H1 (cell line): ENCODE data around the gene CERS5. TPM values are rescaled to one million over a fixed set of nuclear protein-coding genes. Genes with fewer than 3 reads are reported as not detected.

Source experiments
- CTCF ChIA-PET: fragments of 300-600 bp; sonication (Branson Sonifier 250); formaldehyde crosslinking; loops from one replicate; lab custom pipeline; 2021; ENCODE audit not compliant: partially characterized antibody; lab: Charles Lee
- POLR2A ChIA-PET: fragments of 300-600 bp; sonication (Branson Sonifier 250); formaldehyde crosslinking; loops from one replicate; lab custom pipeline; 2021; ENCODE audit warnings: inconsistent platforms; ENCODE audit not compliant: partially characterized antibody; lab: Charles Lee
- DNase-seq, 2 experiments: peaks; one replicate each; pipeline versions ENCODE4 v3.0.0 to v3.0.0-alpha.2; 2010 to 2022; ENCODE audit warnings: low spot score in 2 of 2, low read depth in 1 of 2, mixed read lengths in 1 of 2
- FAIRE-seq: peaks from 2 replicates; lab custom pipeline; 2011; peaks lifted over from hg19 to GRCh38; lab: Jason Lieb, UNC
- H2AFZ ChIP-seq: 2 replicates; pipeline ENCODE4 v1.8.1; 2012; ENCODE audit warnings: low read length, inconsistent platforms
- H2AK5ac ChIP-seq: 2 replicates; pipeline ENCODE4 v1.6.1; 2013; ENCODE audit warnings: low read depth, low read length
- H2BK120ac ChIP-seq: replicated peaks from 2 replicates; pipeline ENCODE3; 2013; ENCODE audit warnings: low read depth, low read length, inconsistent platforms
- H2BK12ac ChIP-seq: 2 replicates; pipeline ENCODE4 v1.6.1; 2013; ENCODE audit warnings: low read depth, low read length
- H2BK15ac ChIP-seq: 2 replicates; pipeline ENCODE4 v1.6.1; 2013; ENCODE audit warnings: low read length
- H2BK20ac ChIP-seq: 2 replicates; pipeline ENCODE4 v1.6.1; 2013; ENCODE audit warnings: low read length
- H2BK5ac ChIP-seq: 2 replicates; pipeline ENCODE4 v1.6.1; 2013; ENCODE audit warnings: low read depth, low read length
- H3K14ac ChIP-seq: 2 replicates; pipeline ENCODE4 v1.6.1; 2013; ENCODE audit warnings: inconsistent platforms; ENCODE audit not compliant: insufficient read length
- H3K18ac ChIP-seq: 2 replicates; pipeline ENCODE4 v1.6.1; 2013; ENCODE audit warnings: low read length; ENCODE audit errors: extremely low read depth
- H3K23ac ChIP-seq: 2 replicates; pipeline ENCODE4 v1.6.1; 2013; ENCODE audit warnings: inconsistent platforms; ENCODE audit not compliant: insufficient read length
- H3K23me2 ChIP-seq: 2 replicates; pipeline ENCODE4 v1.6.1; 2013; ENCODE audit warnings: low read depth, low read length
- H3K27ac ChIP-seq: 2 replicates; pipeline ENCODE4 v1.6.1; 2011; ENCODE audit warnings: low read depth, low read length, inconsistent platforms
- H3K27me3 ChIP-seq, 4 experiments: replicated peaks in 1 of 4; 1 replicate in 1 of 4; 2 replicates in 3 of 4; pipeline versions ENCODE4 v1.6.1 to v1.8.1; 2011 to 2013; ENCODE audit warnings: low read length in 3 of 4, mild to moderate bottlenecking in 3 of 4, inconsistent platforms in 2 of 4, mixed read lengths in 2 of 4, moderate library complexity in 1 of 4; ENCODE audit not compliant: control insufficient read depth in 3 of 4, insufficient read depth in 3 of 4; ENCODE audit errors: extremely low read depth in 1 of 4
- H3K36me3 ChIP-seq, 4 experiments: 2 replicates each; pipeline versions ENCODE4 v1.6.1 to v1.8.1; 2011 to 2013; ENCODE audit warnings: mild to moderate bottlenecking in 4 of 4, low read length in 3 of 4, moderate library complexity in 2 of 4, control low read depth in 1 of 4, inconsistent platforms in 1 of 4; ENCODE audit not compliant: insufficient read depth in 4 of 4, control insufficient read depth in 2 of 4
- H3K4ac ChIP-seq: replicated peaks from 2 replicates; pipeline ENCODE3; 2013; ENCODE audit warnings: low read length, low read depth, mixed read lengths, inconsistent platforms; ENCODE audit not compliant: insufficient read length
- H3K4me1 ChIP-seq, 4 experiments: replicated peaks in 1 of 4; 1 replicate in 1 of 4; 2 replicates in 3 of 4; pipeline versions ENCODE4 v1.6.1 to v1.8.1; 2011 to 2013; ENCODE audit warnings: low read length in 3 of 4, inconsistent platforms in 2 of 4, mixed read lengths in 1 of 4; ENCODE audit not compliant: insufficient read depth in 4 of 4, control insufficient read depth in 3 of 4
- H3K4me2 ChIP-seq, 2 experiments: 2 replicates each; pipeline versions ENCODE4 v1.6.1 to v1.8.1; 2011 to 2013; ENCODE audit warnings: low read depth in 2 of 2, low read length in 2 of 2, control low read depth in 1 of 2, inconsistent platforms in 1 of 2, mild to moderate bottlenecking in 1 of 2; ENCODE audit not compliant: insufficient read depth in 1 of 2
- H3K4me3 ChIP-seq, 4 experiments: fragments of 200-600, 300-600 bp in 1 of 4; sonication (generic), shearing (Covaris generic), sonication (Bioruptor Twin) in 1 of 4; 2 replicates each; pipeline versions ENCODE4 v1.5.1 to v1.8.1; 2011 to 2016; ENCODE audit warnings: low read length in 4 of 4, low read depth in 3 of 4, control low read depth in 2 of 4, inconsistent platforms in 2 of 4, mild to moderate bottlenecking in 2 of 4, mixed read lengths in 1 of 4, moderate library complexity in 1 of 4; ENCODE audit not compliant: insufficient read depth in 2 of 4; ENCODE audit errors: extremely low read depth in 1 of 4
- H3K56ac ChIP-seq: replicated peaks from 2 replicates; pipeline ENCODE3; 2013; ENCODE audit warnings: low read depth, mild to moderate bottlenecking, mixed read lengths, low read length, inconsistent platforms; ENCODE audit not compliant: insufficient read length
- H3K79me1 ChIP-seq: 2 replicates; pipeline ENCODE4 v1.6.1; 2013; ENCODE audit warnings: low read depth, low read length, control low read depth
- H3K79me2 ChIP-seq, 2 experiments: 2 replicates each; pipeline versions ENCODE4 v1.6.1 to v1.8.1; 2012 to 2013; ENCODE audit warnings: low read length in 2 of 2, mild to moderate bottlenecking in 2 of 2, inconsistent platforms in 1 of 2; ENCODE audit not compliant: insufficient read depth in 2 of 2, control insufficient read depth in 1 of 2
- H3K9ac ChIP-seq, 4 experiments: replicated peaks in 1 of 4; 1 replicate in 1 of 4; 2 replicates in 3 of 4; pipeline versions ENCODE4 v1.6.1 to v1.8.1; 2011 to 2013; ENCODE audit warnings: low read depth in 3 of 4, low read length in 3 of 4, control low read depth in 2 of 4, mild to moderate bottlenecking in 2 of 4, moderate library complexity in 2 of 4, inconsistent platforms in 1 of 4; ENCODE audit errors: extremely low read depth in 1 of 4
- H3K9me3 ChIP-seq, 2 experiments: 2 replicates each; pipeline versions ENCODE4 v1.6.1 to v1.8.1; 2012 to 2013; ENCODE audit warnings: mild to moderate bottlenecking in 2 of 2, moderate library complexity in 2 of 2, control low read depth in 1 of 2, inconsistent platforms in 1 of 2, low read depth in 1 of 2, low read length in 1 of 2, mixed read lengths in 1 of 2; ENCODE audit not compliant: insufficient read depth in 2 of 2
- H4K20me1 ChIP-seq, 2 experiments: replicated peaks in 1 of 2; 2 replicates each; pipeline versions ENCODE3 to v1.8.1; 2011 to 2013; ENCODE audit warnings: inconsistent platforms in 2 of 2, low read length in 2 of 2, mild to moderate bottlenecking in 1 of 2; ENCODE audit not compliant: insufficient read depth in 2 of 2, control insufficient read depth in 1 of 2
- H4K5ac ChIP-seq: 2 replicates; pipeline ENCODE4 v1.6.1; 2013; ENCODE audit warnings: low read length, low read depth, mixed read lengths, inconsistent platforms; ENCODE audit not compliant: insufficient read length
- H4K8ac ChIP-seq: 2 replicates; pipeline ENCODE4 v1.8.0; 2013; ENCODE audit warnings: mild to moderate bottlenecking, moderate library complexity, low read length, inconsistent platforms; ENCODE audit not compliant: insufficient read depth; ENCODE audit errors: extremely low read depth
- H4K91ac ChIP-seq: replicated peaks from 2 replicates; pipeline ENCODE3; 2013; ENCODE audit warnings: low read length, mixed read lengths, inconsistent platforms; ENCODE audit not compliant: insufficient read length
- BCL11A ChIP-seq, 2 experiments: IDR thresholded peaks; one replicate each; pipeline ENCODE4 v1.6.1; 2011; ENCODE audit warnings: low read depth in 2 of 2, low read length in 2 of 2, mild to moderate bottlenecking in 2 of 2
- KDM1A ChIP-seq: fragments of 200-600, 300-600 bp; sonication (generic); IDR thresholded peaks from 2 replicates; pipeline ENCODE4 v1.7.1; 2016; ENCODE audit warnings: mild to moderate bottlenecking, low read length, borderline replicate concordance
- SP4 ChIP-seq: IDR thresholded peaks from 2 replicates; pipeline ENCODE4 v1.6.1; 2012; ENCODE audit warnings: low read length, inconsistent platforms
- SRF ChIP-seq: IDR thresholded peaks from 2 replicates; pipeline ENCODE4 v1.6.1; 2011; ENCODE audit warnings: mild to moderate bottlenecking, low read depth, low read length, moderate library complexity
- WGBS, 2 experiments: shearing (Covaris generic) in 1 of 2; methylation state at CpG; one replicate each; pipeline versions ENCODE4 v1.1.6 to v1.1.7; 2013 to 2015; ENCODE audit warnings: low lambda C conversion rate in 2 of 2, mixed read lengths in 2 of 2, inconsistent platforms in 1 of 2, low coverage in 1 of 2, missing lambda C conversion rate in 1 of 2; ENCODE audit not compliant: insufficient replicate concordance in 2 of 2, insufficient coverage in 1 of 2, insufficient read length in 1 of 2; ENCODE audit errors: extremely low coverage in 1 of 2, missing lambda C conversion rate in 1 of 2; 5-methylcytosine and 5-hydroxymethylcytosine counted together
- polyA plus RNA-seq, 7 experiments: library from polyadenylated mRNA; depleted of rRNA in 3 of 7; stranded (reverse) in 5 of 7; unstranded in 2 of 7; fragments of >200 nt in 5 of 7; fragments of 200-250 nt in 2 of 7; gene quantifications; 1 replicate in 5 of 7; 2 replicates in 1 of 7; 4 replicates in 1 of 7; pipeline versions ENCODE4 v1.2.1 to v1.2.3, GENCODE V29; 2011 to 2013; ENCODE audit warnings: missing spikeins in 2 of 7, mixed read lengths in 2 of 7
- total RNA-seq: library from RNA; stranded (reverse); fragmentation: NEBNext Ultra II Directional; extraction: Animal tissue kit (Norgen Biotek cat#: 25700); gene quantifications from 2 replicates; pipeline ENCODE4 v1.2.1, GENCODE V29; 2021
- TF ChIP-seq, protein P1 (sequence below): IDR thresholded peaks from 2 replicates; pipeline ENCODE4 v1.6.1; 2011; ENCODE audit warnings: low read depth, mild to moderate bottlenecking, low read length; ENCODE audit not compliant: insufficient read depth
- TF ChIP-seq, protein P2 (sequence below): IDR thresholded peaks from 2 replicates; pipeline ENCODE4 v1.6.1; 2011; ENCODE audit warnings: low read length, improper control_type of control experiment
- TF ChIP-seq, protein P3 (sequence below): IDR thresholded peaks from 2 replicates; pipeline ENCODE4 v1.6.1; 2012; ENCODE audit warnings: inconsistent platforms

Gene CERS5
- total and polyA plus RNA-seq, 2 of the 8 experiments (the other 6 are each of a cell fraction or from before 2014, with no cell fraction given) = 69.2 to 119 TPM

DNA sequence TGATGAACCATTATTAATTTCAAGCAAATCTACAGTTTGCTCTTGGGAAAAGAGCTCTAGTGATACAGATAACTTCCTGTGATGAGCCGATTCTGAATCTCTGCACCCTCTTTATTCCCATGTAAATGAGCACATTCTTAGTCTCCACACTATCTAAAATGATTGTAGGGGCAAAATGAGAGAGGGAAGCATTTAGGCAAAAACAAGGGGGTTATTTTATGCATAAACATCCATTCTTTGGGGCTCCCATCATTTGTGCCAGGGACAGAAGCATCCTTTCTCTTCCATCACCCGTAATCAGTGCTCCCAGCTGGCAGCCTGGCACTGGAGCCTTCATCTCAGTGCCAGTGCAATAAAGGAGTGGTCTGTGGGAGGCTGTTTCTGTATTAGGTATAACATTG lies 65.0 kb downstream of the CERS5 start:
- peaks cover 21 to 33% (median 27%) of the 10 kb centered on the region in 4 experiments for H3K36me3 ChIP-seq
- H3K4me1 ChIP-seq = peaks cover 2 to 9% (median 6%) of the 10 kb centered on the region in 4 experiments; a peak in 5 of 7 replicates
- no peak overlapping the region for H2BK5ac ChIP-seq
- CTCF ChIA-PET = interaction anchor here (0.6 to 32.9 kb wide), 18 partner anchors 9 to 210 kb away, joined by 3 to 625 read pairs (median 6); partner anchors contain the start of genes CERS5, COX14 and SMARCD1
- H3K18ac ChIP-seq = no peak overlapping the region
- no peaks in the 10 kb centered on the region for H3K79me2 ChIP-seq
- no peak overlapping the region for H3K4ac ChIP-seq
- no peak overlapping the region for H4K8ac ChIP-seq
- no peak overlapping the region for H3K4me2 ChIP-seq
- H3K27me3 ChIP-seq = no peaks in the 10 kb centered on the region
- no peaks in the 10 kb centered on the region for H3K79me1 ChIP-seq
- no peak overlapping the region for H3K4me3 ChIP-seq
- no peak overlapping the region for H3K56ac ChIP-seq
- no peak for FAIRE-seq
- TF ChIP-seq SP4 (no peak), SRF (no peak), BCL11A (IDR thresholded peaks at IDR 0.05; ENCODE audit: low read depth in 2 of 2, low read length in 2 of 2) (no peak), KDM1A (no peak)
- TF ChIP-seq, protein P1, sequence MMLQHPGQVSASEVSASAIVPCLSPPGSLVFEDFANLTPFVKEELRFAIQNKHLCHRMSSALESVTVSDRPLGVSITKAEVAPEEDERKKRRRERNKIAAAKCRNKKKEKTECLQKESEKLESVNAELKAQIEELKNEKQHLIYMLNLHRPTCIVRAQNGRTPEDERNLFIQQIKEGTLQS = no peak
- TF ChIP-seq, protein P2, sequence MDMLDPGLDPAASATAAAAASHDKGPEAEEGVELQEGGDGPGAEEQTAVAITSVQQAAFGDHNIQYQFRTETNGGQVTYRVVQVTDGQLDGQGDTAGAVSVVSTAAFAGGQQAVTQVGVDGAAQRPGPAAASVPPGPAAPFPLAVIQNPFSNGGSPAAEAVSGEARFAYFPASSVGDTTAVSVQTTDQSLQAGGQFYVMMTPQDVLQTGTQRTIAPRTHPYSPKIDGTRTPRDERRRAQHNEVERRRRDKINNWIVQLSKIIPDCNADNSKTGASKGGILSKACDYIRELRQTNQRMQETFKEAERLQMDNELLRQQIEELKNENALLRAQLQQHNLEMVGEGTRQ = no peak
- TF ChIP-seq, protein P3, sequence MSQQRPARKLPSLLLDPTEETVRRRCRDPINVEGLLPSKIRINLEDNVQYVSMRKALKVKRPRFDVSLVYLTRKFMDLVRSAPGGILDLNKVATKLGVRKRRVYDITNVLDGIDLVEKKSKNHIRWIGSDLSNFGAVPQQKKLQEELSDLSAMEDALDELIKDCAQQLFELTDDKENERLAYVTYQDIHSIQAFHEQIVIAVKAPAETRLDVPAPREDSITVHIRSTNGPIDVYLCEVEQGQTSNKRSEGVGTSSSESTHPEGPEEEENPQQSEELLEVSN = no peak
- TF ChIP-seq, all 59 proteins: peak for 0
- H3K23me2 ChIP-seq = no peaks in the 10 kb centered on the region
- no peak overlapping the region for H2AFZ ChIP-seq
- H3K23ac ChIP-seq = no peak overlapping the region
- H2AK5ac ChIP-seq = no peak overlapping the region
- no peaks in the 10 kb centered on the region for H3K9me3 ChIP-seq
- H2BK15ac ChIP-seq = no peak overlapping the region
- no peak for DNase-seq
- no peak overlapping the region for H3K14ac ChIP-seq
- H2BK20ac ChIP-seq = no peak overlapping the region
- no peak overlapping the region for H4K5ac ChIP-seq
- WGBS, 2 experiments = 96% methylated on average over 2 of the region's 2 CpGs; no CpG with 5 or more reads in 1 of the 2 experiments
- H2BK120ac ChIP-seq = no peak overlapping the region
- H4K20me1 ChIP-seq = peaks cover 0 to 9% of the 10 kb centered on the region in 2 experiments
- POLR2A ChIA-PET = interaction anchor here (1.5 to 27.1 kb wide), 4 partner anchors 7 to 65 kb away, joined by 3 to 457 read pairs (median 232); partner anchors contain the start of genes CERS5, COX14, GPD1 and SMARCD1
- no peak overlapping the region for H4K91ac ChIP-seq
- no peak overlapping the region for H3K9ac ChIP-seq
- no peak overlapping the region for H2BK12ac ChIP-seq
- H3K27ac ChIP-seq = no peak overlapping the region
